Vagina (tissue), 2 donors: ENCODE results near the gene BCAT1.

Experiments used
- POLR2A ChIP-seq, 2 donors: fragments of 450-650 bp; IDR thresholded peaks; one replicate each; pipeline ENCODE4 v1.6.1; 2017; ENCODE audit warnings: antibody characterized with exemption in 2 of 2, mild to moderate bottlenecking in 2 of 2, moderate library complexity in 2 of 2
- POLR2AphosphoS5 ChIP-seq, 2 donors: sonication (generic); formaldehyde crosslinking; IDR thresholded peaks; one replicate each; pipeline ENCODE4 v1.9.0; 2017; ENCODE audit warnings: antibody characterized with exemption in 2 of 2, mild to moderate bottlenecking in 2 of 2, low read depth in 1 of 2; ENCODE audit not compliant: insufficient read depth in 1 of 2
- TF ChIP-seq, protein P1 (sequence below), 3 experiments: fragments of 450-650 bp in 2 of 3; fragments of 200-600 bp in 1 of 3; sonication (generic) in 1 of 3; IDR thresholded peaks; one replicate each; pipeline ENCODE4 v1.5.1; 2017 to 2019; ENCODE audit warnings: antibody characterized with exemption in 3 of 3, mild to moderate bottlenecking in 2 of 3, moderate library complexity in 2 of 3

DNA sequence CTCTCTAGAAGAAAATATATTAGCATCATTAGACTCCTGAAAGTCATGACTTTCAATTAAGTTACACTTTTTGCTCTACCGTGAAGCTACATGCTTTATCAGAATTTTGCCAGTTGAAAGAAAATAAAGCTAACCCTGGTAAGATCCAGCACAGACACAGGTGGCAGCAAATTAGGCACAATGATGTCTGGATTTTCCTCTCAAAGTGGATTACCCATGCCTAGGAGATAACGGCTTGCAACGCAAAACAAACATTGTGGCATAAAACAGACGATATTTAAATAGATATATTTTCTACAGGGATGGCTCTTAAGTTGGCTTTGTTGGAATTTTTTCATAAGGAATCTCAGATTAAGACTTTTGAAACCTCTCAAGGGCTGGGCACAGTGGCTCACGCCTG lies 33.4 kb downstream of the BCAT1 start:
- TF ChIP-seq, protein P1, sequence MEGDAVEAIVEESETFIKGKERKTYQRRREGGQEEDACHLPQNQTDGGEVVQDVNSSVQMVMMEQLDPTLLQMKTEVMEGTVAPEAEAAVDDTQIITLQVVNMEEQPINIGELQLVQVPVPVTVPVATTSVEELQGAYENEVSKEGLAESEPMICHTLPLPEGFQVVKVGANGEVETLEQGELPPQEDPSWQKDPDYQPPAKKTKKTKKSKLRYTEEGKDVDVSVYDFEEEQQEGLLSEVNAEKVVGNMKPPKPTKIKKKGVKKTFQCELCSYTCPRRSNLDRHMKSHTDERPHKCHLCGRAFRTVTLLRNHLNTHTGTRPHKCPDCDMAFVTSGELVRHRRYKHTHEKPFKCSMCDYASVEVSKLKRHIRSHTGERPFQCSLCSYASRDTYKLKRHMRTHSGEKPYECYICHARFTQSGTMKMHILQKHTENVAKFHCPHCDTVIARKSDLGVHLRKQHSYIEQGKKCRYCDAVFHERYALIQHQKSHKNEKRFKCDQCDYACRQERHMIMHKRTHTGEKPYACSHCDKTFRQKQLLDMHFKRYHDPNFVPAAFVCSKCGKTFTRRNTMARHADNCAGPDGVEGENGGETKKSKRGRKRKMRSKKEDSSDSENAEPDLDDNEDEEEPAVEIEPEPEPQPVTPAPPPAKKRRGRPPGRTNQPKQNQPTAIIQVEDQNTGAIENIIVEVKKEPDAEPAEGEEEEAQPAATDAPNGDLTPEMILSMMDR (IDR thresholded peaks at IDR 0.05): no peak
- no peak for TF ChIP-seq POLR2A (IDR thresholded peaks at IDR 0.05)
- no peak for TF ChIP-seq POLR2AphosphoS5 (IDR thresholded peaks at IDR 0.05; ENCODE audit: insufficient read depth in 1 of 2, low read depth in 1 of 2)
